ENCODE measurements around the gene TRAK2. TPM values are rescaled to one million over a fixed set of nuclear protein-coding genes. Genes with fewer than 3 reads are reported as not detected.

TRAK2 gene
- polyA plus RNA-seq, 2 donors, result 5.2 to 9.3 TPM

DNA sequence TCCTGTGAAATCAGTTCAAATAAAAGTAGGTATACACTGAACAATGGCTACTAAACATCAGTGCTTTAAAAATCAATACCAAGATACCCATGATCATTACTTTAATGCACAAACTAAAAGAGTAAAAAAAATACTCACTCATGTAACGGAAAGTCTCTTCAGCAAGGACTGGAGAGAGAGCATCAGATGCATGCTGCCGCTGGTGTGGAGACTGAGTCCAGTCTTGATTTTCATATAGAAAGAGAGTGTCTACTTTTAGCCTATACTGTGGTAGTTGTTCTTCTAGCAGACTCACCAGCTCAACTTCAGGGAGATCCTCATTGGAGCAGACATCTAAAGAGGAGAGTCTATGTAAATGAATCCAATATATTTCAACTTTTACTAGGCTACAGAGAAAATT lies 44.0 kb downstream of the TRAK2 start:
- H3K27me3 ChIP-seq (ENCODE audit: control insufficient read depth in 1 of 2, insufficient read depth in 2 of 2, low read length in 2 of 2), result no peaks in the 10 kb centered on the region
- no peak overlapping the region for H3K4me3 ChIP-seq (ENCODE audit: low read depth in 1 of 2, low read length in 2 of 2)
- no peaks in the 10 kb centered on the region for H3K4me1 ChIP-seq (ENCODE audit: control insufficient read depth in 2 of 2, insufficient read depth in 2 of 2, low read length in 1 of 2)
- no peaks in the 10 kb centered on the region for H3K9me3 ChIP-seq (ENCODE audit: control insufficient read depth in 2 of 2, insufficient read depth in 1 of 2, low read depth in 1 of 2, low read length in 1 of 2)
- no peak overlapping the region for H3K27ac ChIP-seq (ENCODE audit: low read depth in 2 of 2, low read length in 1 of 2)
- WGBS, 2 donors, result 93 to 97% methylated on average over 2 of the region's 2 CpGs
- H3K36me3 ChIP-seq (ENCODE audit: control insufficient read depth in 2 of 2, insufficient read depth in 2 of 2, low read length in 1 of 2), result no peaks in the 10 kb centered on the region

GRCh38 chr2:201406077-201406662 lies 45.1 kb downstream of the TRAK2 start:
- Histone ChIP-seq H3K27ac (ENCODE audit: low read depth in 2 of 2, low read length in 1 of 2) (no peak overlapping the region), H3K4me3 (ENCODE audit: low read depth in 1 of 2, low read length in 2 of 2) (peak overlapping the region in 1 of 2 donors; percentile 15), H3K36me3 (ENCODE audit: control insufficient read depth in 2 of 2, insufficient read depth in 2 of 2, low read length in 1 of 2) (no peaks in the 10 kb centered on the region), H3K4me1 (ENCODE audit: control insufficient read depth in 2 of 2, insufficient read depth in 2 of 2, low read length in 1 of 2) (no peaks in the 10 kb centered on the region), H3K27me3 (ENCODE audit: control insufficient read depth in 1 of 2, insufficient read depth in 2 of 2, low read length in 2 of 2) (no peaks in the 10 kb centered on the region), H3K9me3 (ENCODE audit: control insufficient read depth in 2 of 2, insufficient read depth in 1 of 2, low read depth in 1 of 2, low read length in 1 of 2) (no peaks in the 10 kb centered on the region)
- WGBS, 2 donors, result 14 to 24% methylated on average over 3 of the region's 3 CpGs

GRCh38 chr2:201404699-201405280 lies 46.5 kb downstream of the TRAK2 start:
- Histone ChIP-seq H3K27me3 (ENCODE audit: control insufficient read depth in 1 of 2, insufficient read depth in 2 of 2, low read length in 2 of 2) (no peaks in the 10 kb centered on the region), H3K36me3 (ENCODE audit: control insufficient read depth in 2 of 2, insufficient read depth in 2 of 2, low read length in 1 of 2) (no peaks in the 10 kb centered on the region), H3K27ac (ENCODE audit: low read depth in 2 of 2, low read length in 1 of 2) (no peak overlapping the region), H3K4me3 (ENCODE audit: low read depth in 1 of 2, low read length in 2 of 2) (no peak overlapping the region), H3K4me1 (ENCODE audit: control insufficient read depth in 2 of 2, insufficient read depth in 2 of 2, low read length in 1 of 2) (no peaks in the 10 kb centered on the region), H3K9me3 (ENCODE audit: control insufficient read depth in 2 of 2, insufficient read depth in 1 of 2, low read depth in 1 of 2, low read length in 1 of 2) (no peaks in the 10 kb centered on the region)
- WGBS, 2 donors, result 68 to 82% methylated on average over 3 of the region's 3 CpGs

DNA sequence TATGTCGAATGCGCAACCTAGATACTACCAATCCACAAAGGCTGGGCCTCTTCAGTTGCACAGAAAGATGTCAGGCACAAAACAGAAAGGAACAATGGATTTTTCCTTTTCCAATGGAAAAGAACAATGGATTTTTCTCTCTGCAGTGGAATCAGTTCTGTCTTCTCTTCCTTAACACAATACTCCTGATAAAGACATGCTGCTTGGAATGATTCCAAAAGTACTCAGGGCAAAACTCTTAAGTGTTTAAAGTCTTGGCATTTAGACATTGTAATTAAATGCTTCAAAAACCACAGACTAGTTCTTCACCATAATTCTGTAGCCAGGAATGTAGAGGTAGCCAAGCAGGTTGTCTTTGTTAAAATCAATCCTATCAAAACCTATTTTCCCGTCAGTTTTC lies 47.4 kb downstream of the TRAK2 start:
- Histone ChIP-seq H3K9me3 (ENCODE audit: control insufficient read depth in 2 of 2, insufficient read depth in 1 of 2, low read depth in 1 of 2, low read length in 1 of 2) (no peaks in the 10 kb centered on the region), H3K36me3 (ENCODE audit: control insufficient read depth in 2 of 2, insufficient read depth in 2 of 2, low read length in 1 of 2) (no peaks in the 10 kb centered on the region), H3K27me3 (ENCODE audit: control insufficient read depth in 1 of 2, insufficient read depth in 2 of 2, low read length in 2 of 2) (no peaks in the 10 kb centered on the region), H3K4me1 (ENCODE audit: control insufficient read depth in 2 of 2, insufficient read depth in 2 of 2, low read length in 1 of 2) (no peaks in the 10 kb centered on the region), H3K4me3 (ENCODE audit: low read depth in 1 of 2, low read length in 2 of 2) (no peak overlapping the region), H3K27ac (ENCODE audit: low read depth in 2 of 2, low read length in 1 of 2) (no peak overlapping the region)
- 75 to 78% methylated on average over 3 of the region's 3 CpGs for WGBS, 2 donors

DNA sequence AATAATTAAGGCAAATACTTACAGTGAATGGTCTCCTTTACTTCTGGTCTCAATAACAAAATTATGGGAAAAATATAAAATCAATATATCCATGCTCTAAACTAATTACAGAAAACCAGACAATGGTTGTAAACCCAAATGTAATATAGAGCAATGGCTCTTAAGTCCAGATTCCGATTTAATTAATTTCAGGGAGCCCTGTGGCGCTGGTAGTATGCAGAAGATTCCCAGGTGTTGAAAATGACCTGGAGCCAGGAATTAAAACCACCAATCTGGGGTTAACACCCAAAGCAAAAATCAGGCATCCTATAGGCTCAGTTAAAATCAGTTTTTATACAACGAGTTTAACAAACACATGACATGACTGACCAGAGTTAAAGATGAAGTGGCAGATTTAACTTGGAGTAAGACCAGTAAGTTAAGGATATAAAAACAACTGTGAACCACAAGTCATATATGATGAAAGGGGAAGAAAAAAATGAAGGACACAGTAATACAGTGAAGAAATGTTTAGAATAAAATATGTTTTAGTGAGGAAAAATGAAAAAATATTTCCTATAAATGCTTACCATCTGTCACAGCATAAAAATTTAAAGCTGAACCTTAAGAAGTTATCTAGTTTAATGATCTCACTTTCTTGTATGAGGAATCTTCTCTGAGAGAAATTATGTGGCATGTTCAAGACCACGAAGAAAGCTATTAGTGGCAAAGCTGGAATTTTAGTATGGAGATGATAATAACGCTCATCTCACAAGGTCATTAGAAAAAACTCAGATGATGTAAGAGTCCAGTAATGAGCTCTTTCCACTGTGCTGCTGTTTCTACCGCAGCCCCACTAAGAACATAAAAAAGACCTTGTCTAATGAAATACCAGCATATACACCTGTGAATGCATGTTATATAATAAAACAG lies 48.4 kb downstream of the TRAK2 start:
- 76 to 89% methylated on average over 6 of the region's 6 CpGs for WGBS, 2 donors

DNA sequence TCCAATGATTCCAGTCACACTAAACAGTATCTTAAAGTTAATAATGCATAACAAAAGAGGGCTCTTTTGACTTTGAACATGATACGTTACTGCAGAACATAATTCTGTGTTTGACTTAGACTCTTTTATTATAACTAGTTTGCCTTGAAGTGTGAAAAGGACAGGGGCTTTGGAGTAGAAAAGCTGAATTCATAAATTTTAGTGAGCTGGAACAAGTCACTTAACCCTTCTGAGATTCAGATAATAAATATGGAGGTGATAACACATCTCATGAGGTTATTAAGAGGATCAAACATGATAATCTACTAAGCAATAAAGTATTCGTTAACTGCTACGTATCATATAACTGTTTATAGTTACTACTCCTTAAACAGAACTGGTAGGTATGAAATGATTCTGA lies 49.4 kb downstream of the TRAK2 start:
- WGBS, 2 donors, result 73 to 89% methylated on average over 3 of the region's 3 CpGs

More for the DNA sequence above, 48.4 kb downstream of the TRAK2 start:
- Histone ChIP-seq H3K4me1 (ENCODE audit: control insufficient read depth in 2 of 2, insufficient read depth in 2 of 2, low read length in 1 of 2) (no peaks in the 10 kb centered on the region), H3K27me3 (ENCODE audit: control insufficient read depth in 1 of 2, insufficient read depth in 2 of 2, low read length in 2 of 2) (no peaks in the 10 kb centered on the region), H3K27ac (ENCODE audit: low read depth in 2 of 2, low read length in 1 of 2) (no peak overlapping the region), H3K4me3 (ENCODE audit: low read depth in 1 of 2, low read length in 2 of 2) (no peak overlapping the region), H3K9me3 (ENCODE audit: control insufficient read depth in 2 of 2, insufficient read depth in 1 of 2, low read depth in 1 of 2, low read length in 1 of 2) (no peaks in the 10 kb centered on the region), H3K36me3 (ENCODE audit: control insufficient read depth in 2 of 2, insufficient read depth in 2 of 2, low read length in 1 of 2) (no peaks in the 10 kb centered on the region)

DNA sequence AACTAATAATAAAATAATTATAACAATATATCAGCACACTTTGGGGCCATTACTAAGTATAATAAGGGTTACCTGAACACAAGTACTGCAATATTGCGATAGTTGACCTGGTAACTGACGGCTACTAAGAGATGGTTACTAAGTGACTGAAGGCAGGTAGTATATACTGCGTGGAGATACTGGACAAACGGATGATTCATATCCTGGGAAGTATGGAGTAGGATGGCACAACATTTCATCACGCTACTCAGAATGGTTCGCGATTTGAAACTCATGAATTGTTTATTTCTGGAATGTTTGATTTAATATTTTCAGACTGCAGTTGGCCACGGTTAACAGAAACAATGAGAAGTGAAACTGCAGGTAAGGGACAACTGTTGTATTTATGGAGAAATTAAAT lies 54.7 kb downstream of the TRAK2 start:
- Histone ChIP-seq H3K4me1 (ENCODE audit: control insufficient read depth in 2 of 2, insufficient read depth in 2 of 2, low read length in 1 of 2) (no peaks in the 10 kb centered on the region), H3K27ac (ENCODE audit: low read depth in 2 of 2, low read length in 1 of 2) (no peak overlapping the region), H3K27me3 (ENCODE audit: control insufficient read depth in 1 of 2, insufficient read depth in 2 of 2, low read length in 2 of 2) (no peaks in the 10 kb centered on the region), H3K9me3 (ENCODE audit: control insufficient read depth in 2 of 2, insufficient read depth in 1 of 2, low read depth in 1 of 2, low read length in 1 of 2) (no peaks in the 10 kb centered on the region), H3K4me3 (ENCODE audit: low read depth in 1 of 2, low read length in 2 of 2) (no peak overlapping the region), H3K36me3 (ENCODE audit: control insufficient read depth in 2 of 2, insufficient read depth in 2 of 2, low read length in 1 of 2) (peaks cover 0 to 6% of the 10 kb centered on the region in 2 donors)
- 83 to 90% methylated on average over 8 of the region's 8 CpGs for WGBS, 2 donors

More for the DNA sequence above, 49.4 kb downstream of the TRAK2 start:
- no peaks in the 10 kb centered on the region for H3K9me3 ChIP-seq (ENCODE audit: control insufficient read depth in 2 of 2, insufficient read depth in 1 of 2, low read depth in 1 of 2, low read length in 1 of 2)
- H3K36me3 ChIP-seq (ENCODE audit: control insufficient read depth in 2 of 2, insufficient read depth in 2 of 2, low read length in 1 of 2), result no peaks in the 10 kb centered on the region
- H3K27me3 ChIP-seq (ENCODE audit: control insufficient read depth in 1 of 2, insufficient read depth in 2 of 2, low read length in 2 of 2), result no peaks in the 10 kb centered on the region
- no peak overlapping the region for H3K4me3 ChIP-seq (ENCODE audit: low read depth in 1 of 2, low read length in 2 of 2)
- H3K27ac ChIP-seq (ENCODE audit: low read depth in 2 of 2, low read length in 1 of 2), result no peak overlapping the region
- no peaks in the 10 kb centered on the region for H3K4me1 ChIP-seq (ENCODE audit: control insufficient read depth in 2 of 2, insufficient read depth in 2 of 2, low read length in 1 of 2)

DNA sequence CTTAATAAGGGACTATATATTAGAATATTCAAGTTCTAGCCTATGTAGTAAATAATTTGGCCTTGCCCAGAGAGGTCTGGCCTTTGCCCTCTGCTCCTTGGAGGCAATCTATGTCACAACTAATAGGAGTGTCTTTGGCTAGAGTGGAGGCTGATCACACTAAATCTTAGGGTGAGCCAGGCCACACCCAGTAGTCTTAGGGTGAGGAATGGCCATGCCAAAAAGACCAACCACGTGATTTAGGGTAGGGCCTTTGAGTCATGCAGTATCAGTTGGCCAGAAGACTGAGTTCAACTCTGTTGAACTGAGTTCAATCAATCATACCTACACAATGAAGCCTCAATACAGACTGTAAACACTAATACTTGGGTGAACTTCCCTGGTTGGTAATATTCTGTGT lies 68.1 kb downstream of the TRAK2 start:
- Histone ChIP-seq H3K9me3 (ENCODE audit: control insufficient read depth in 2 of 2, insufficient read depth in 1 of 2, low read depth in 1 of 2, low read length in 1 of 2) (no peaks in the 10 kb centered on the region), H3K4me3 (ENCODE audit: low read depth in 1 of 2, low read length in 2 of 2) (no peak overlapping the region), H3K36me3 (ENCODE audit: control insufficient read depth in 2 of 2, insufficient read depth in 2 of 2, low read length in 1 of 2) (peaks cover 9 to 13% of the 10 kb centered on the region in 2 donors), H3K4me1 (ENCODE audit: control insufficient read depth in 2 of 2, insufficient read depth in 2 of 2, low read length in 1 of 2) (no peaks in the 10 kb centered on the region), H3K27ac (ENCODE audit: low read depth in 2 of 2, low read length in 1 of 2) (peak overlapping the region; percentile 68 to 75), H3K27me3 (ENCODE audit: control insufficient read depth in 1 of 2, insufficient read depth in 2 of 2, low read length in 2 of 2) (no peaks in the 10 kb centered on the region)
- 37 to 60% methylated on average over 1 of the region's 1 CpG for WGBS, 2 donors

- H3K27me3 ChIP-seq (ENCODE audit: control insufficient read depth in 1 of 2, insufficient read depth in 2 of 2, low read length in 2 of 2), result no peaks in the 10 kb centered on the region
- no peaks in the 10 kb centered on the region for H3K9me3 ChIP-seq (ENCODE audit: control insufficient read depth in 2 of 2, insufficient read depth in 1 of 2, low read depth in 1 of 2, low read length in 1 of 2)
- no peak overlapping the region for H3K27ac ChIP-seq (ENCODE audit: low read depth in 2 of 2, low read length in 1 of 2)
- no peaks in the 10 kb centered on the region for H3K4me1 ChIP-seq (ENCODE audit: control insufficient read depth in 2 of 2, insufficient read depth in 2 of 2, low read length in 1 of 2)
- peaks cover 8 to 11% of the 10 kb centered on the region in 2 donors for H3K36me3 ChIP-seq (ENCODE audit: control insufficient read depth in 2 of 2, insufficient read depth in 2 of 2, low read length in 1 of 2)
- 87 to 91% methylated on average over 5 of the region's 5 CpGs for WGBS, 2 donors
- H3K4me3 ChIP-seq (ENCODE audit: low read depth in 1 of 2, low read length in 2 of 2), result no peak overlapping the region
These were observed 72.5 kb downstream of the TRAK2 start for GRCh38 chr2:201378496-201379397.

Measured in esophagus (tissue), 2 donors.